Activated CD4-positive, alpha-beta T cell treated with anti-CD3 and anti-CD28 coated beads, Interleukin-10, Interleukin-2, amounts not matched to agents 100 ng/mL and 50 ng/mL, durations not matched to agents 16 hours and 8 hours (primary cell): Measurements from ENCODE around the gene MMP1.
"Not testable (repeated sequence)": the region's sequence is repeated elsewhere in the genome, so short reads cannot be mapped to it uniquely, and the experiment has no call there.

Source experiments
- DNase-seq: peaks from one replicate; pipeline ENCODE4 v3.0.0-alpha.2; 2020

MMP1 gene

GRCh38 chr11:102757823-102758549 lies 40.0 kb downstream of the MMP1 start:
- DNase-seq: no peak

- no peak for DNase-seq
Measured at GRCh38 chr11:102753267-102753666, 44.7 kb downstream of the MMP1 start.

GRCh38 chr11:102751673-102752072 lies 46.3 kb downstream of the MMP1 start:
- no peak for DNase-seq

GRCh38 chr11:102749101-102749722 lies 48.7 kb downstream of the MMP1 start:
- no peak for DNase-seq

GRCh38 chr11:102746746-102747578 lies 51.0 kb downstream of the MMP1 start:
- DNase-seq: not testable (repeated sequence)
